Measurements from ENCODE around the gene TUBB4B.

Gene TUBB4B

DNA sequence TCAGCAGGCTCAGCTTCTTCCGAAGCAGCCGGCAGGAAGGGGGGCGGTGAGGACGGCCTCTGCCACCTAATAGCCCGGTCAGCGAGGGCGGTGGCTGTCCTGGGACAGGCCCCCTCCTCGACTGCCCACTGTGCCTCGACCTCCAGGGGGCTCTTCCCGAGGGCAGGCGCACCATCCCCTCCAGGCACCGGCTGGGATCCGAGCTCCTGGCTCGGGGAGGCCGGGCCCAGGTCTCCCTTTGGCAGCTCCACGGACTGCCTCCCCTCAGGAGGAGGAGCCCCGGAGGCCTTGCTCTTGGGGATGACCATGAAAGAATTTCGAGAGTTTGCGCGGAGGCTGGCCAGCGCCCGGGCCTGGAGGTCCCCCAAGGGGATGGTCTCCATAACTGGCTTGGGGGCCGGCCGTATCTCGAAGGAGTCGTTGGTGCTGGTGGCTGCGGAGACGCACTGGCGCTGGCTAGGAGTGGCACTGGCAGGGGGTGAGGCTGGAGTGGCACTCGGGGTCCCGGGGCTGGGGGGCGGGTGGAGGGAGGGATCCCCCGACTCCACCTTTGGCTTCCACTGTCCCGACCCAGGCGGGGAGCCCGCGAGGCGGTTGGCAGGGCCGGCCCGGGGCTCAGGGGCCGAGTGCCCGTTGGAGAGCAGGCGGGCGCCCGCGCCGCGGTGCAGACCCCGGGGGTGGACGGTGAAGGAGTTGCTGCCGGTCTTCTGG lies 41.5 kb upstream of the TUBB4B start:
- DNase-seq (ENCODE audit: insufficient read length) (no peak), FAIRE-seq (no peak)
- no peak for TF ChIP-seq POLR2AphosphoS5 (IDR thresholded peaks at IDR 0.05; ENCODE audit: low read depth, low read length)
- no peak for TF ChIP-seq TAF1 (IDR thresholded peaks at IDR 0.05; ENCODE audit: borderline replicate concordance, low read depth, low read length)
- no peak for TF ChIP-seq POLR2A (IDR thresholded peaks at IDR 0.05; ENCODE audit: low read depth, low read length)

DNA sequence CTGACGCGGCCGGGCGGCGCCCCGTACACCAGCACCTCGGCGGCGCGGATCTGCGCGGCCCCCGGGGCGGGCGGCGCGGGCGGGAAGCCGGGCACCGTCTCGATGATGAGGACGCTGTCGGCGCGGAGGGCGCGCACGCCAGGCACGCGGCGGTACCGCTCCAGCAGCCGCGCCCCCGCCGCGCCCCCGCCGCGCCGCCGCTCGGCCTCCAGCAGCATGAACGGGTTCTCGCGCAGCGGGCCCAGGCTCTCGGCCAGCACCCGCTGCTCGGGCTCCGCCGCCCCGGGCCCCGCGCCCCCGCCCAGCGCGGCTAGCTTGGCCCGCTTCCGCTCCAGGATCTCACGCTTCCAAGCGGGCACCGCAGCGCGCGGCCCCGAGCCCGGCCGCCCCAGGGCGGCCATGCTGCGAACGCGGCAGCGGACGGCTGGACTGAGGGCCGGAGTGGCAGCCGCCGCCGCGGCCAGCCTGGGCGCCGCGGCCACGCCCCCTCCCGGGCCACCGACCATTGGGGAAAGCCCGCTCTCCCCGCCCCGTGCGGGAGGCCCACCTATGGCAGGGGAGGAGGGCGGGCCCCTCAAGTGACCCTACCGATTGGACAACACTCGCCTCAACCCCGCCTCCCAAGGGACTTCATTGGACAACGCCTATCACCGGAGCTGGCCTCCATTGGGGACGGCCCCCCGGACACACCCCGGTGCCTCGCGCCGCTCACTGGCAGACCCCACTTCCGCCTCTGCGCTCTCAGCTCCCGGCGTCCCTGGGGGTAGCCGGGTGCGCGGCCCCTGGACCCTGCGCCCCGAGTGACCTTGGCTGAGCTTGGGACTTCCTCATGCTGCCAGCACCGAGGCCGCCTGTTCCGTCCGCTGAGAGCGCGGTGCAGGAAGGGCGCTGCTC lies 40.5 kb upstream of the TUBB4B start, which contains the start of gene TPRN:
TPRN (minus strand) TSS at position 431 of the 894 bp plus-strand sequence; CDS start at position 401, 30 bp downstream.
- DNase-seq (ENCODE audit: insufficient read length) (peak; percentile 100), FAIRE-seq (peak; percentile 97)
- TF ChIP-seq POLR2A (IDR thresholded peaks at IDR 0.05; ENCODE audit: low read depth, low read length) (peak; percentile 93), POLR2AphosphoS5 (IDR thresholded peaks at IDR 0.05; ENCODE audit: low read depth, low read length) (peak; percentile 84), TAF1 (IDR thresholded peaks at IDR 0.05; ENCODE audit: borderline replicate concordance, low read depth, low read length) (peak; percentile 83; the same call in 1 of the 2 replicates)

GRCh38 chr9:137201205-137201868 lies 39.8 kb upstream of the TUBB4B start:
- FAIRE-seq, result no peak
- TF ChIP-seq POLR2AphosphoS5 (IDR thresholded peaks at IDR 0.05; ENCODE audit: low read depth, low read length) (no peak), POLR2A (IDR thresholded peaks at IDR 0.05; ENCODE audit: low read depth, low read length) (no peak), TAF1 (IDR thresholded peaks at IDR 0.05; ENCODE audit: borderline replicate concordance, low read depth, low read length) (no peak)
- DNase-seq (ENCODE audit: insufficient read length), result no peak

- no peak for TF ChIP-seq TAF1 (IDR thresholded peaks at IDR 0.05; ENCODE audit: borderline replicate concordance, low read depth, low read length)
- no peak for DNase-seq (ENCODE audit: insufficient read length)
Observed at GRCh38 chr9:137202966-137203365, 38.1 kb upstream of the TUBB4B start.

GRCh38 chr9:137204731-137205125 lies 36.4 kb upstream of the TUBB4B start:
- no peak for TF ChIP-seq POLR2AphosphoS5 (IDR thresholded peaks at IDR 0.05; ENCODE audit: low read depth, low read length)
- TF ChIP-seq POLR2A (IDR thresholded peaks at IDR 0.05; ENCODE audit: low read depth, low read length), result no peak
- TF ChIP-seq TAF1 (IDR thresholded peaks at IDR 0.05; ENCODE audit: borderline replicate concordance, low read depth, low read length), result no peak
- no peak for FAIRE-seq
- DNase-seq (ENCODE audit: insufficient read length), result no peak

More at GRCh38 chr9:137202966-137203365, 38.1 kb upstream of the TUBB4B start:
- no peak for FAIRE-seq

- TF ChIP-seq TAF1 (IDR thresholded peaks at IDR 0.05; ENCODE audit: borderline replicate concordance, low read depth, low read length) (peak; percentile 78; the same call in 1 of the 2 replicates), POLR2AphosphoS5 (IDR thresholded peaks at IDR 0.05; ENCODE audit: low read depth, low read length) (peak; percentile 78), POLR2A (IDR thresholded peaks at IDR 0.05; ENCODE audit: low read depth, low read length) (peak; percentile 88)
- DNase-seq (ENCODE audit: insufficient read length), result peak; percentile 100
- FAIRE-seq, result peak; percentile 97
Observed at GRCh38 chr9:137205126-137206069, 35.7 kb upstream of the TUBB4B start, which contains the start of the genes NDOR1 and TMEM203. Gene NDOR1 (plus strand): TSS chr9:137205700. CDS start chr9:137205778, 78 bp downstream. Gene TMEM203 (minus strand): TSS chr9:137205648. CDS start chr9:137205414, 234 bp downstream.

DNA sequence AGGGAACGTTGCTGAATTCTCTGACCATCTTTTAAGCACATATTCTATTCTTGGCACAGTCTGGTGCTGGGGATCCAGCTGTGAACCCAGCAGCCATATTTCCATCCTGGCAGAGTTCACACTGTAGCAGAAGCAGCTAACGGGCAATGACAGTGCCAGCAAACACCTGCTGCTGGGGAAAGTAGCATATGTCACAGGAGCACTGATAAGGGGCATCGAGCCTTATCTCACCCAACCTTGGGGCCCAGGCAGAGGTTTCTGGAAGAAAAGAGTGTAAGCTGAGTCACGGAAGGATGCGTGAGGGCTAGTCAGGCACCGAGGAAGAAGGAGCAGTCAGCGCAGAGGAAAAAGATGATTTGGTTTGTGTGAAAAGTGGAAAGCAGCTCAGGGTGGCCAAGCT lies 34.5 kb upstream of the TUBB4B start:
- no peak for FAIRE-seq
- no peak for DNase-seq (ENCODE audit: insufficient read length)

DNA sequence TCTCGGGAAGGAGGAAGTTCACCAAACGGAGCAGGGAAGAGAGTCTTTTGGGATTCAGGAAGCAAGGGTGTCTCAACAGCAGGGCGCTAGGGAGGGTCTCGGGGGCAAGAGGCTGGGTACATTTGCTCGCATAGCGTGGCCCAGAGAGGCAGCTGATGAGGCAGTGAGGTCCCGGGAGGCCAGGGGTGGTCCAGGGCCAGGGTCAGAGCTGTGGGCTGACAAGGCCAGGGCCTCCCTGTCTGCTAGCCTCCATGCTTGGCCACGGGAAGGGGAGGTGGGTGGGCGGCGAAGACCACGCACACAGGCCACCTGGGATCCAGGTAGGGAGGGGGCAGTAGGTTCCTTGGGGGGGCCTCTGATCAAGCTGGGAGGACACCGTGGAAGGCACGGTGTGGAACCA lies 29.6 kb upstream of the TUBB4B start:
- FAIRE-seq (peak; percentile 17), DNase-seq (ENCODE audit: insufficient read length) (no peak)
- TF ChIP-seq POLR2A (IDR thresholded peaks at IDR 0.05; ENCODE audit: low read depth, low read length) (peak; percentile 15; the same call in 1 of the 2 replicates), POLR2AphosphoS5 (IDR thresholded peaks at IDR 0.05; ENCODE audit: low read depth, low read length) (no peak)

More for the DNA sequence above, 34.5 kb upstream of the TUBB4B start:
- no peak for TF ChIP-seq TAF1 (IDR thresholded peaks at IDR 0.05; ENCODE audit: borderline replicate concordance, low read depth, low read length)
- TF ChIP-seq POLR2AphosphoS5 (IDR thresholded peaks at IDR 0.05; ENCODE audit: low read depth, low read length), result no peak
- no peak; the same call in 1 of the 2 replicates for TF ChIP-seq POLR2A (IDR thresholded peaks at IDR 0.05; ENCODE audit: low read depth, low read length)

DNA sequence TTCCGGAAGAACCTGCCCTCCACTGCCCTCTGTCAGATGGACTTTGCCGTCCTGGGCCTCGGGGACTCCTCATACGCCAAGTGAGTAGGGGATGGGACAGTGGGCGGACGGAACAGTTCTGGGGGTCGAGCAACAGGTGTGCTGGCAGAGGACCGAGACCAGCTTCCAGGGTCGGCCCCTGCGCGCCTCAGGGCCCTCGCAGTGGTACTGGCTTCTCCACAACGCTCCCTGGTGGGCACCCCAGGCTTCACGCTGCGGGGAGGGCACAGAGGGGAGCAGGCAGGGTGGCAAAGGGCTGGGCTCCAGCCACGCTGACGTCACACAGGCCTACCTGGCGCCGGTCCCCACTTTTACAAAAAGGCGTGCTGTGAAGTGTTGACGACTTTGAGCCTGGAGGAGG lies 28.6 kb upstream of the TUBB4B start:
- DNase-seq (ENCODE audit: insufficient read length) (no peak), FAIRE-seq (no peak)
- no peak for TF ChIP-seq TAF1 (IDR thresholded peaks at IDR 0.05; ENCODE audit: borderline replicate concordance, low read depth, low read length)
- TF ChIP-seq POLR2A (IDR thresholded peaks at IDR 0.05; ENCODE audit: low read depth, low read length), result no peak
- TF ChIP-seq POLR2AphosphoS5 (IDR thresholded peaks at IDR 0.05; ENCODE audit: low read depth, low read length), result no peak
